HG03060 (cell line): ENCODE data around the gene MLXIPL.
"Not testable (repeated sequence)": the region's sequence is repeated elsewhere in the genome, so short reads cannot be mapped to it uniquely, and the experiment has no call there.

Experiments
- ATAC-seq: cut with Tn5 transposase; IDR thresholded peaks from one replicate; pipeline ENCODE4 v1.9.1; 2021; ENCODE audit warnings: low read depth, moderate number of reproducible peaks; ENCODE audit not compliant: unreplicated experiment

Gene MLXIPL

GRCh38 chr7:73615886-73616285 lies 8.4 kb downstream of the MLXIPL start:
- ATAC-seq: no peak

GRCh38 chr7:73614937-73615336 lies 9.4 kb downstream of the MLXIPL start:
- not testable (repeated sequence) for ATAC-seq

GRCh38 chr7:73613954-73614735 lies 10.2 kb downstream of the MLXIPL start:
- ATAC-seq: no peak

- ATAC-seq: no peak
These were observed 11.6 kb downstream of the MLXIPL start for GRCh38 chr7:73612598-73613269.

- no peak for ATAC-seq
These were observed 13.2 kb downstream of the MLXIPL start for GRCh38 chr7:73611017-73611555.

- ATAC-seq: no peak
These were observed 14.2 kb downstream of the MLXIPL start for GRCh38 chr7:73610105-73610504.

- not testable (repeated sequence) for ATAC-seq
These were observed 16.7 kb downstream of the MLXIPL start for GRCh38 chr7:73607692-73607983.

- ATAC-seq: no peak
These were observed 17.3 kb downstream of the MLXIPL start for GRCh38 chr7:73606801-73607691.

- ATAC-seq: no peak
These were observed 18.6 kb downstream of the MLXIPL start for GRCh38 chr7:73605601-73606220.

GRCh38 chr7:73602721-73603651 lies 21.3 kb downstream of the MLXIPL start:
- no peak for ATAC-seq

- ATAC-seq: no peak
These were observed 24.4 kb downstream of the MLXIPL start for GRCh38 chr7:73599916-73600315.

- ATAC-seq: no peak
These were observed 25.0 kb downstream of the MLXIPL start for GRCh38 chr7:73599151-73599882.

GRCh38 chr7:73597978-73598782 lies 26.1 kb downstream of the MLXIPL start:
- no peak for ATAC-seq

- ATAC-seq: no peak
These were observed 27.9 kb downstream of the MLXIPL start for GRCh38 chr7:73596191-73597065.

- no peak for ATAC-seq
These were observed 29.0 kb downstream of the MLXIPL start for GRCh38 chr7:73595358-73595757.

GRCh38 chr7:73593207-73594045 lies 30.9 kb downstream of the MLXIPL start:
- no peak for ATAC-seq
